T47D (cell line): ENCODE measurements around the gene FRS2.

Source experiments
- DNase-seq, 2 experiments: peaks; one replicate each; pipeline versions ENCODE4 v3.0.0 to v3.0.0-alpha.2; 2011 to 2012; ENCODE audit warnings: low read depth in 1 of 2, low spot score in 1 of 2
- JUND ChIP-seq: IDR thresholded peaks from 2 replicates; pipeline ENCODE4 v1.6.1; 2012; ENCODE audit warnings: low read depth
- in situ Hi-C: cut with HindIII; loops from 2 replicates; pipeline ENCODE4 v1.10.0; 2016; ENCODE audit warnings: low sequenced_read_pairs, low pct_unique_long_range_greater_than_20kb

FRS2 gene

DNA sequence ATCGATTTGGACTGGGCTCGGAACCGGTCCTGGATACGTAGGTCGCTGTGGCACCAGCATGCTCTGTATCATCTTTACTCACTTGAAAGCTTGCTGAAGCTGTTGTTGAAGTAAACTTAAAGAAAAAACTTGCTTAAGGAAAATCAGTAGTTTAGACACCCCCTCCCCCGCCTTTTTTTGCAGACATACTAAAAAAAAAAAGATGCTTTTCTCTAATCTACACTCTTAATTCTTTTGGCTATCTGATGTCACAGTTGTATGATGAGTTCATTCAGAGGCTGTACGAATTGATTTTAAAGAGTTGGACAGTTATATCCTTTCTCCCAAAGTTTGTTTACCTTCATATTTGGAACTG is 865 bp downstream of the FRS2 start:
- no peak for DNase-seq
- in situ Hi-C loops, result no loop called here
- TF ChIP-seq JUND, result no peak

DNA sequence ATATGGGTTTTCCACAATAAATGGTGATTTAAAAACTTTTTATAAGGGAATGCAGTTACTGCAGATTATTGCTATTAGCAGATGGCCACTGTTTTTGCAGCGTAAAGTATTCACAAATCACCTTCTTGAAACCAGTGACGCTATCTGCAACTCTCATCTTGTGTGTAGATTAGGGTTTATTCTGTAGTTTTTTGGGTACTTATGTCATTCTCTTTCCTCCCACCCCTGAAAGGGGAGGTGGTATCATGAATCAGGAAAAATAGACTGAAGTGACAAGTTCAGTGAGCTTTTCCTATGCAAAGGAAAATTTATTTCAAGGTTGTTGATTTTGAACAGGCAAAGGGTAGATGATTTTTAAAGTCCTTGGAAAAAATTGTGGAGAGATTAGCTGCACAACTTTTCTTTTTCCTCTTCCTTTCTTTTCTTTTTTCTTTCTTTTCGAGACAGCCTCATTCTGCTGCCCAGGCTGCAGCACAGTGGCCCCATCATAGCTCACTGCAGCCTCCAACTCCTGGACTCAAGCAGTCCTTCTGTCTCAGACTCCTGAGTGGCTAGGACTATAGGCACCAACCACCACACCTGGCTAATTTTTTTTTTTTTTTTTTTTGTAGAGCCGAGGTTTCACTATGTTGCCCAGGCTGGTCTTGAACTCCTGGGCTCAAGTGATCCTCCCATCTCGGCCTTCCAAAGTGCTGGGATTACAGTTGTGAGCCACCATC is 1.6 kb downstream of the FRS2 start:
- no peak for DNase-seq
- TF ChIP-seq JUND, result no peak
- in situ Hi-C loops, result no loop called here

DNA sequence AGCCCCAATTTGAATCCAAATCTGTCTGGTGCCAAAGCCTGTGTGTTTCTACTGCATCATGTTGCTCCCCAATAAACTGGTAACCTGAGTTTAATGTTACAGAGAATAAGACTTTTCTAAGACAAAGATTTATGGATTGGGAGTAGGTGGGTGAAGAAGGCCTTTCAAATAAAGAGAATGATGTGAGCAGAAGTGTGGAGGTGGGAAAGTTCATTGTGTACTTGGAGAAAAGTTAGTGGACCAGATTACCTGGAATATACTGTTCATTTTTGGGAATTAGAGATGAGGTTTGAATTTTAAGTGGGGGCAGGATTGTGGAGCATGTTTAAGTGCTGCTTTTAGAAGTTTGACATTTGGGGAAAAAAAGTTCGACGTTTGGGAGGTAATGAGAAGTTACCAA is 3.1 kb downstream of the FRS2 start:
- in situ Hi-C loops, result no loop called here
- no peak for TF ChIP-seq JUND
- no peak for DNase-seq

DNA sequence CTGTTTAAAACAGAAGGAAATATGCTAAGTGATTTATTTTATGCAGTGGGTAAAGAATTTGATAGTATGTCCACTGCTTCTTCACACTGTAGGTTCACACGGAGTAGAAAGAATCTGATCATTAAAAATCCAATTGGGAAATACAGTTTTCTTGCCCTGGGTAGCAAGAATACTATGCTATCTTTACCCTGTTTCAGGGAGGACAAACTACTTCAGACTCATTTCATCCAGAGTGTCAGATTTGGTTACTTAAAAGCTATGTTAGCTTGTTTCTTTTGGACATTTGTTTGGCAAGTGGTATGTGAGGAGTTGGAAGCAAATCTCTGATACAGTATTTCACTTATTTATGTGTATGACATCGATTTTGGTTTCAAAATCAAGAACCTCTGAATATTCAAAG is 4.3 kb downstream of the FRS2 start:
- DNase-seq, result no peak
- TF ChIP-seq JUND, result no peak
- in situ Hi-C loops, result no loop called here

DNA sequence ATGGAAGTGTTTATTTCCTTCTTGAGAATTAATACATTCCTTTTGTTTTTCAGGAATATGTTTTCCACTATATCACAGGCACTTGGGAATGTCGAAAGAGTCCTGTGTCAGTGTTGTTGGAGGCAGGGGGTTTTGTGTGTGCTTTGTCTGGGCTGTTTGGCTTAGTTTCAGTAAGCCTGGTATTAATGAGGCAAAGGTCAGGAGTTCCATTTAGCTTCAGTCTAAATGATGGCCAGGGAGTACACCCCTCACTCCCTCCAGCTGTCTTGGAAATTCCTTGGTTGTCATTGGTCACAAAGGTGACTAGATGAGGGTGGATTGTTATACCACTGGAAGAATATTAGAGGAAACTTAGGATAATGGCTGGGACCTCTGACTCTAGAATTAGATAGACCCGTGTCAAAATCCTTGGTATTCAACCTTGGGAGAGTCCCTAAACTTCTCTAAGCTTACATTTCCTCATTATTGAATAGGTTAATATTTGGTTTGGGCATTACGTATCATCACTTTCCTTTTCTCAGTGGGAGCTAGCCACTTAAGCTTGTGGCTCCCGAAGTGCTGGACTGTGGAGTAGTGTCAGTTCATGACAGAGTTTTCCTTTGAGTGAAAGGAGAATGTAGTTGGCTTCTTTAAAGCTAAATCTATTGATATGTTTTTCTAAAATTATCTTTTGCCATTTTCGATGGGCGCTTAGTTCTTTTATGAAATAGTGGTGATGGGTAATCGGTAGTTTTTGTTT is 5.2 kb downstream of the FRS2 start:
- in situ Hi-C loops, result no loop called here
- no peak for TF ChIP-seq JUND
- peak in 1 of 2 experiments; percentile 57 for DNase-seq

DNA sequence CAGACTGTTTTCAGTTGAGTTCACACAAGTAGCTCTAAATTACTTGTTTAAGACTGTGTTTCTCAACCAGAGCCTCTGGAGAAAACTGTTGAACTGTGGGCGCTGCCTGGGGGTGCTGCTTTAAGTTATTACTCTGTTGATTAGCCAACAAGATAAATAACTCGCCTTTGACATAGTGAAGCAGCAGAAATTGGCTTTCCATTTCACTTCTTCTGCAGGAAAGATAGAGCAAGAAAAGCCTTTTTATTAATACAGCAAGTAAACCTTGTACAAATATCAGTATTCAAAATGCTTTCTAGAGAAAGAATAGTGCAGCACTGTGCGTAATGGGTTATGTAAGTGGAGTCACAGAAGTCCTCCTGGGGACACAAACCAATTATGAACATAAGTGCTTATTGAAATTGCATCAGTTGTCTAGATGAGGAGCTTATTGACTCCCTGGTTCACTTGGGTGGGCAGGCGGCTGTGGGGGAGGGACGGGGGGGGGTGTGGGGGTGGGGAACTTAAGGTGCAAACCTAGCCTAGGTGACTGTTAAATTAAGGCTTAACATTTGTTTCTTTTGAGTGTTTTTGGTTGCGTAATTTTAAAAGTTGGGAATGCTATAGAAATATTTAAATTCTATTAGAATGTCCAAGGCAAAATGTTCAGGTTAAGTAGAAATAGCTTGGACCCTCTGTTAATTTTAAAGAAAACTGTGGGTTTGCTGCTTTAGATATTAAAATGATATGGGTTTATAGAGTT is 6.3 kb downstream of the FRS2 start:
- in situ Hi-C loops, result no loop called here
- DNase-seq, result peak in 1 of 2 experiments; percentile 44
- no peak for TF ChIP-seq JUND

DNA sequence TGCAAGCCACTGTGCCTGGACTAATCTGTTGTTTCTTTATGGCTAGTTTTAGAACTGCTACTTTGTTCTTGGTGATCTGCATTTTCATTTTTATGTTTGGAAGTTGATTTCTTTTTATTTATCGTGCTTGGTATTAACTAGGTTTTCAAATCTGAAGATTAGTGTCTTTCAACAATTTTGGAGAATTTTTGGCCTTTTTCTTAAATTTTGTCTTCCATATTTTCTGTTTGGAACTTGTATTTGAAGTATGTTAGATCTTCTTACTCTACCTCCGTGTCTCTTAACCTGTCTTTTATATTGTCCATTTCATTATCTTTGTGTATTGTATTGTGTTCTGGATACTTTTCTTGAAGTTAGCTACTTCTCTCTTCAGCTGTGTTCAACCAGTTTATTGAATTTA is 9.5 kb downstream of the FRS2 start:
- no peak for TF ChIP-seq JUND
- no peak for DNase-seq
- in situ Hi-C loops, result no loop called here

DNA sequence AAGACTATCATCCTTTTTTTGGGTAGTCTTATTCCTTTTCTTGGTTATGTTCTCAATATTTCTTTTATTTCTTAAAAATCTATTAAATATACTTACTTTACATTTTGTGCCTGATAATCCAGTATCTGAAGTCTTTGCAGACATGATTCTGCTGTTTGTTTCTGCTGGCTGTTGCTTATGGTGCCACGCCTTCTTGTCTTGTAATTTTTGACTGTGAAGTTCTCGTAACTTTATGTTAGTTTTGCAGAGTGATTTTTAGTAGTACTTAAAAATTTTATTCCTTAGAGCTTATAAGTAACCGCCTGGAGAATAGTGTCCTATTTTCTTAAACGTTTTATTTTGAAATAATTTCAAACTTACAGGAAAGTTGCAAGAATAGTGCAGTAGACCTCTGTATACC is 10.5 kb downstream of the FRS2 start:
- DNase-seq, result no peak
- in situ Hi-C loops, result no loop called here

DNA sequence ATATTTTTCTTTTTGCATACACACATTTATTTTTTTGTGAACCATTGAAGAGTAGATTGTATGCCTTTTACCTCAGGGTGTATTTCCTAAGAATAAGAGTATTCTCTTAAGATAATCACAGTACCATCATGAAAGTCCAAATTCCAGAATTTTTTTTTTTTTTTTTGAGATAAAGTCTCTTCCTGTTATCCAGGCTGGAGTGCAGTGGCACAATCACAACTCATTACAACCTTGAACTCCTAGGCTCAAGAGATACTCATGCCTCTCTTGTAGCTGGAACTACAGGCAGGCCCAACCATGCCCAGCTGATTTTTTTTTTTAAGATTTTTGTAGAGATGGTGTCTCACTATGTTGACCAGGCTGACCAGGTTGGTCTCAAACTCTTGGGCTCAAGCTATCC is 10.9 kb downstream of the FRS2 start:
- in situ Hi-C loops, result no loop called here
- no peak for TF ChIP-seq JUND
- no peak for DNase-seq

More for the DNA sequence above, 10.5 kb downstream of the FRS2 start:
- TF ChIP-seq JUND, result no peak

DNA sequence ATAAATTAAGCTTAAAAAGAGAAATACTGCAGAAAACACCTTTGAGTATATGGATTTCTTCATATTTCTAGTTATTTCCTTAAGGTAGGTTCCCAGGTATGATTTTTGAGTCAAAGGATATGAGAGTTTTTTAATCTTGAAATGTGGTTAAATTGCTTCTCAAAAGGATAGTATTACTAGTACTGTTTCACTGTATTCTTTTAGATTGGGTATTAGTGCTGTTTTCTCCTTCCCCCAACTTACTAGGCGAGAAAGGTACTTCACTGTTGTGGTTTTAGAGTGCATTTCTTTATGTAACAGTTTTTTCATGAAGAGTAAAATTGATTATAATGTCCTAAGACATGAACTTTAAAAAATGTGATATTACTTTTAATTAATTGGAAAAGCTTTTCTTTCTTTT is 13.5 kb downstream of the FRS2 start:
- no peak for TF ChIP-seq JUND
- no peak for DNase-seq
- in situ Hi-C loops, result no loop called here

DNA sequence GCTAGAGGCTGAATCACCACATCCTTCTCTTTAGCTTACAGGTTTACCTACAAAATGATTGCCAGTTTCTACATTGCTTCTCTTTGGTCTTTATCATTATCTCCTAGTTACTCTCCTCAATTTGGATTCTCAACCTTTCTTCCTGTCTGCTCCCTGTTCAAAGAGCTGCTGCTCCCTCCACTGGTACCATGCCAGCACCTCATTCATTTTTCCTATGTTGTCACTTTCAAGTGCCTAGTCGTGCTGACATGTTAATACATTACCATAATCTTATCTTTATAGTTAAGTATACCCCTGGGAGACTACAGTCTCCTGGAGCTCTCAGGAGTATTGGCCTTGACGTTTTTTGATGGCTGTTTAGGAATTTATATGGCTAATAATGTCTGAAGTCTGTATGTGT is 14.2 kb downstream of the FRS2 start:
- no peak for TF ChIP-seq JUND
- in situ Hi-C loops, result no loop called here
- DNase-seq, result no peak

DNA sequence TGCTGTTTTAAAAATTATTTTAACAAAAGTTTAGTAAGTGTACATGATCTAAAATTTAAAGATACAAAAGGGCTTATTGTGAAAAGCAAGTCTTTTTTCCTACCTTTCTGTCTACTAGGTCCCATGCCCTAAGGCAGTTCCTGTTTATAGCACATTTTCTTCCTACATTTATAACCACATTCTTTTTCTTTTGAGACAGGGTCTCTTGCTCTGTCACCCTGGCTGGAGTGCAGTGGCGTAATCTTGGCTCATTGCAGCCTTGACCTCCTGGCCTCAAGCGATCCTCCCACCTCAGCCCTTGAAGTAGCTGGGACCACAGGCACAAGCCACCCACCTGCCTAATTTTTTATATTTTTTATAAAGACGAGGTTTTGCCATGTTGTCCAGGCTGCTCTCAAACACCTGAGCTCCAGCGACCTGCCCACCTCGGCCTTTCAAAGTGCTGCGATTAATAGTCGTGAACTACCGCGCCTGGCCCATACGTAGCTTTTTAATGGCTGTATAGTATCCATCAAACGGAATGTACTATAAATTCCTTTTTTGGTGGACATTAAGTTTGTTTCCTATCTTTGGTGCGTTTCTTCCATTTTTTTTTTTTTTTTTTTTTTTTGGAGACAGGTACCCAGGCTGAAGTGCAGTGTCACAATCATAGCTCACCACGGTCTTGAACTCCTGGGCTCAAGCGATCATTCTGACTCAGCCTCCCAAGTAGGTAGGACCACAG is 20.9 kb downstream of the FRS2 start:
- in situ Hi-C loops, result no loop called here
- no peak for DNase-seq
- TF ChIP-seq JUND, result no peak
